ENCODE measurements around the gene CCDC6.

DNA sequence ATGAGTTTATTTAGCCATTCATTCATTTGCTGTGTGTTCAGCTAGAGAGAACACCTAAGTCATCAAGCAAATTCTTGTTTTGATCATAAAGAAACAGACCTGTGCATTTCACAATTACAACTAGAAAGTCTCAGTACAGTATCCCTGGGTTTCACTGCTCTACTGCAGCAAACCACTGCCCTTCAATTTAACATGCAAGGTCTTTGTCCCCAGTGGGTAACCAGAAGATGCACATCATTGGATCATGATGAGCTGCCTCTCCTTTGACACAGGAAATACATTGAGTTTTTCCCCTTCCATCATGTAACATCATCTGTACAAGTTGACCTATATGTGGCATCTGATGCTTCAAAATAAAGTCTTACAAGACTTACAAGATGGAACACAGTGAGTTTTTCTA lies 82.6 kb downstream of the CCDC6 start:
- TF ChIP-seq, protein P1, sequence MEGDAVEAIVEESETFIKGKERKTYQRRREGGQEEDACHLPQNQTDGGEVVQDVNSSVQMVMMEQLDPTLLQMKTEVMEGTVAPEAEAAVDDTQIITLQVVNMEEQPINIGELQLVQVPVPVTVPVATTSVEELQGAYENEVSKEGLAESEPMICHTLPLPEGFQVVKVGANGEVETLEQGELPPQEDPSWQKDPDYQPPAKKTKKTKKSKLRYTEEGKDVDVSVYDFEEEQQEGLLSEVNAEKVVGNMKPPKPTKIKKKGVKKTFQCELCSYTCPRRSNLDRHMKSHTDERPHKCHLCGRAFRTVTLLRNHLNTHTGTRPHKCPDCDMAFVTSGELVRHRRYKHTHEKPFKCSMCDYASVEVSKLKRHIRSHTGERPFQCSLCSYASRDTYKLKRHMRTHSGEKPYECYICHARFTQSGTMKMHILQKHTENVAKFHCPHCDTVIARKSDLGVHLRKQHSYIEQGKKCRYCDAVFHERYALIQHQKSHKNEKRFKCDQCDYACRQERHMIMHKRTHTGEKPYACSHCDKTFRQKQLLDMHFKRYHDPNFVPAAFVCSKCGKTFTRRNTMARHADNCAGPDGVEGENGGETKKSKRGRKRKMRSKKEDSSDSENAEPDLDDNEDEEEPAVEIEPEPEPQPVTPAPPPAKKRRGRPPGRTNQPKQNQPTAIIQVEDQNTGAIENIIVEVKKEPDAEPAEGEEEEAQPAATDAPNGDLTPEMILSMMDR (IDR thresholded peaks at IDR 0.05), result no peak
- no peak for TF ChIP-seq POLR2A (IDR thresholded peaks at IDR 0.05)

Data from testis (tissue), 2 donors.